ENCODE results near the gene TSPEAR.
"Not testable (repeated sequence)": the region's sequence is repeated elsewhere in the genome, so short reads cannot be mapped to it uniquely, and the experiment has no call there.

The TSPEAR gene

GRCh38 chr21:44603109-44603875 is 108.1 kb downstream of the TSPEAR start:
- TF ChIP-seq ZNF8 (CRISPR knock-in tag; IDR thresholded peaks at IDR 0.05) = no peak
- no peak for TF ChIP-seq ZC3H10 (CRISPR knock-in tag; IDR thresholded peaks at IDR 0.05)
- no peak for ATAC-seq

GRCh38 chr21:44602463-44602850 is 108.9 kb downstream of the TSPEAR start:
- ATAC-seq = peak; percentile 25; the same call in 1 of the 3 replicates
- TF ChIP-seq GLIS3 (CRISPR knock-in tag; IDR thresholded peaks at IDR 0.05) (no peak), RARB (CRISPR knock-in tag; IDR thresholded peaks at IDR 0.05) (no peak), ZFP3 (CRISPR knock-in tag; IDR thresholded peaks at IDR 0.05) (no peak), ESRRG (CRISPR knock-in tag; IDR thresholded peaks at IDR 0.05) (no peak), PPARA (CRISPR knock-in tag; IDR thresholded peaks at IDR 0.05; ENCODE audit: borderline replicate concordance) (no peak)

DNA sequence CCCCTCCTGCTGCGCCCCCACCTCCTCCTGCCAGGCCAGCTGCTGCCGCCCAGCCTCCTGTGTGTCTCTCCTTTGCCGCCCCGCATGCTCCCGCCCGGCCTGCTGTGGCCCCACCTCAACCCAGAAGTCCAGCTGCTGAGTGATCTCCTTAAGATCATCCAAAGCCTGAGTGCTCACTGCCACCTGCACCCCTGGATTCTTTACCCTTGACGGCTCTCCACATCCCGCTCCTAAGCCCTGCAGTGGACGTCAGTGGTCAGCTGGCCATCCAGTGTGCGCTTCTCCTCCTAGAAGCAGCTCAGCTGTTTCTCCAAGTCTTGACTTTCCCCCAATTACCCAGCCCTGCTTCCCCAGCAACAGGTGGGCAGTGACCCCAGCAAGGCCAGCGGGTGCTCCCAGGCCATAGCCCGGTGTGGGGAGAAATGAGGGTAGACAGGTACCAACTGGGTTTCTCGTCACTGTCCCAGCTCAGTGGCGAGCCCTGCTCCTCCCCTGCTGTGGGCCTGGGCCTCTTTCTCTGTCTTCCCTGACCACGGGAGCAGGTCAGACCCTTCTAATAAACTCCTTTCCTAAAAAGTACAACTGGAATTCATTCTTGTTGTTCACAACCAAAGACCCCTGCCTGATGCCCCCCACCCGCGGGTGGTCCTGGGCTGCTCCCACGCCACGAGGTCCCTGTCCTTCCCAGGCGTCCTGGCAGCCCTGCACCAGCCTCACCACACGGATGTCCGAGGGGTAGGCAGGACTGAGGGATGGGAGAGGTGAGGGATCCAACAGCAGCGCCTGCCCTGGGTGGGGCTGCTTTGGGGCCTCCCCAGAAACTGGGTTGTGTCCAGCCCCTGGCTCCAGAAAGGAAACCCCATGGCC is 109.5 kb downstream of the TSPEAR start:
- TF ChIP-seq GLIS3 (CRISPR knock-in tag; IDR thresholded peaks at IDR 0.05) (no peak), ZNF565 (CRISPR knock-in tag; conservative IDR thresholded peaks at IDR 0.05; ENCODE audit: low read depth) (no peak), TOX (CRISPR knock-in tag; IDR thresholded peaks at IDR 0.05; ENCODE audit: borderline replicate concordance) (no peak), RARB (CRISPR knock-in tag; IDR thresholded peaks at IDR 0.05) (no peak), ESRRG (CRISPR knock-in tag; IDR thresholded peaks at IDR 0.05) (no peak), PATZ1 (CRISPR knock-in tag; IDR thresholded peaks at IDR 0.05; ENCODE audit: borderline replicate concordance) (no peak), BACH2 (CRISPR knock-in tag; IDR thresholded peaks at IDR 0.05; ENCODE audit: borderline replicate concordance) (no peak), CSDC2 (CRISPR knock-in tag; IDR thresholded peaks at IDR 0.05) (no peak), ZNF70 (CRISPR knock-in tag; IDR thresholded peaks at IDR 0.05) (no peak)
- TF ChIP-seq, protein P1, sequence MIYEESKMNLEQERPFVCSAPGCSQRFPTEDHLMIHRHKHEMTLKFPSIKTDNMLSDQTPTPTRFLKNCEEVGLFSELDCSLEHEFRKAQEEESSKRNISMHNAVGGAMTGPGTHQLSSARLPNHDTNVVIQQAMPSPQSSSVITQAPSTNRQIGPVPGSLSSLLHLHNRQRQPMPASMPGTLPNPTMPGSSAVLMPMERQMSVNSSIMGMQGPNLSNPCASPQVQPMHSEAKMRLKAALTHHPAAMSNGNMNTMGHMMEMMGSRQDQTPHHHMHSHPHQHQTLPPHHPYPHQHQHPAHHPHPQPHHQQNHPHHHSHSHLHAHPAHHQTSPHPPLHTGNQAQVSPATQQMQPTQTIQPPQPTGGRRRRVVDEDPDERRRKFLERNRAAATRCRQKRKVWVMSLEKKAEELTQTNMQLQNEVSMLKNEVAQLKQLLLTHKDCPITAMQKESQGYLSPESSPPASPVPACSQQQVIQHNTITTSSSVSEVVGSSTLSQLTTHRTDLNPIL (CRISPR knock-in tag; IDR thresholded peaks at IDR 0.05; ENCODE audit: low read depth) = no peak
- no peak for ATAC-seq

DNA sequence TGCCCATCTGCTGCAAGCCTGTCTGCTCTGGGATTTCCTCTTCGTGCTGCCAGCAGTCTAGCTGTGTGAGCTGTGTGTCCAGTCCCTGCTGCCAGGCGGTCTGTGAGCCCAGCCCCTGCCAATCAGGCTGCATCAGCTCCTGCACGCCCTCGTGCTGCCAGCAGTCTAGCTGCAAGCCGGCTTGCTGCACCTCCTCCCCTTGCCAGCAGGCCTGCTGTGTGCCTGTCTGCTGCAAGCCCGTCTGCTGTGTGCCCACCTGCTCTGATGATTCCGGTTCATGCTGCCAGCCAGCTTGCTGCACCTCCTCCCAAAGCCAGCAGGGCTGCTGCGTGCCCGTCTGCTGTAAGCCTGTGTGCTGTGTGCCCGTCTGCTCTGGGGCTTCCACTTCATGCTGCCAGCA is 110.3 kb downstream of the TSPEAR start:
- ATAC-seq = peak; percentile 46; the same call in 1 of the 3 replicates

- not testable (repeated sequence) for ATAC-seq
These were observed 111.0 kb downstream of the TSPEAR start, which contains the start of gene KRTAP10-7 for GRCh38 chr21:44600118-44600978. KRTAP10-7 (plus strand) TSS chr21:44600597; CDS start chr21:44600622, 25 bp downstream.

GRCh38 chr21:44599264-44600029 is 111.9 kb downstream of the TSPEAR start:
- no peak for ATAC-seq
- TF ChIP-seq ZNF565 (CRISPR knock-in tag; conservative IDR thresholded peaks at IDR 0.05; ENCODE audit: low read depth) (no peak), CSDC2 (CRISPR knock-in tag; IDR thresholded peaks at IDR 0.05) (no peak), ZNF70 (CRISPR knock-in tag; IDR thresholded peaks at IDR 0.05) (no peak), OSR1 (CRISPR knock-in tag; IDR thresholded peaks at IDR 0.05) (no peak), ZFP30 (CRISPR knock-in tag; IDR thresholded peaks at IDR 0.05) (no peak), POU6F1 (CRISPR knock-in tag; IDR thresholded peaks at IDR 0.05; ENCODE audit: borderline replicate concordance, low read depth) (no peak), RARB (CRISPR knock-in tag; IDR thresholded peaks at IDR 0.05) (no peak), SNAI2 (CRISPR knock-in tag; IDR thresholded peaks at IDR 0.05) (no peak), PPARA (CRISPR knock-in tag; IDR thresholded peaks at IDR 0.05; ENCODE audit: borderline replicate concordance) (no peak), ZNF8 (CRISPR knock-in tag; IDR thresholded peaks at IDR 0.05) (no peak), PATZ1 (CRISPR knock-in tag; IDR thresholded peaks at IDR 0.05; ENCODE audit: borderline replicate concordance) (no peak), TOX (CRISPR knock-in tag; IDR thresholded peaks at IDR 0.05; ENCODE audit: borderline replicate concordance) (no peak)

Data from SK-N-SH treated with all-trans-retinoic acid at 6 μM for 48 hours (cell line).